ENCODE data around the gene COLGALT1. TPM values are rescaled to one million over a fixed set of nuclear protein-coding genes. Genes with fewer than 3 reads are reported as not detected.

The COLGALT1 gene
- total RNA-seq, 1 experiment from 2014 or later: 48.5 TPM

GRCh38 chr19:17605117-17605516, 49.7 kb downstream of the COLGALT1 start:
- Histone ChIP-seq H4K91ac (ENCODE audit: insufficient read length, low read depth, low read length) (no peak overlapping the region), H2AFZ (ENCODE audit: low read length) (no peak overlapping the region), H3T11ph (ENCODE audit: low read length) (no peak overlapping the region), H3K4me2 (ENCODE audit: insufficient read depth, insufficient read length, low read length) (no peak overlapping the region), H3K27me3 (ENCODE audit: insufficient read depth, low read length) (no peaks in the 10 kb centered on the region), H2BK120ac (ENCODE audit: low read depth, low read length, poor library complexity, severe bottlenecking) (no peak overlapping the region), H3K23ac (ENCODE audit: insufficient read length, low read depth, low read length) (no peak overlapping the region), H3K23me2 (ENCODE audit: insufficient read length, low read depth, low read length, poor library complexity, severe bottlenecking) (no peaks in the 10 kb centered on the region), H3K18ac (ENCODE audit: insufficient read length, low read depth, low read length) (no peak overlapping the region), H3K27ac (ENCODE audit: insufficient read length, low read depth, low read length) (no peak overlapping the region), H4K5ac (ENCODE audit: insufficient read length, low read depth, low read length) (no peak overlapping the region), H3K56ac (ENCODE audit: insufficient read length, low read depth, low read length) (no peak overlapping the region), H3K79me1 (ENCODE audit: insufficient read depth, low read depth, low read length, poor library complexity, severe bottlenecking) (no peaks in the 10 kb centered on the region), H4K20me1 (ENCODE audit: control insufficient read depth, insufficient read depth, insufficient read length) (no peaks in the 10 kb centered on the region), H2AK5ac (ENCODE audit: insufficient read length, low read length) (no peak overlapping the region), H3K9ac (ENCODE audit: extremely low read depth, insufficient read length, low read length) (no peak overlapping the region), H4K8ac (replicated peaks; ENCODE audit: insufficient read length, low read depth, low read length) (no peak overlapping the region), H3K4me1 (ENCODE audit: insufficient read depth, low read length) (no peaks in the 10 kb centered on the region; the same call in 1 of the 2 replicates), H2BK15ac (ENCODE audit: low read depth, low read length) (no peak overlapping the region), H3K4ac (ENCODE audit: low read depth, low read length) (no peak overlapping the region), H2BK5ac (ENCODE audit: insufficient read length, low read length) (no peak overlapping the region), H3K9me3 (ENCODE audit: control insufficient read depth, low read depth, low read length) (no peaks in the 10 kb centered on the region), H2BK20ac (ENCODE audit: low read depth, low read length, poor library complexity, severe bottlenecking) (no peak overlapping the region), H3K14ac (ENCODE audit: insufficient read depth, low read length) (no peak overlapping the region), H3K79me2 (ENCODE audit: insufficient read depth, low read length) (no peaks in the 10 kb centered on the region), H2BK12ac (ENCODE audit: insufficient read length, low read depth, low read length) (no peak overlapping the region)
- Mint-ChIP-seq H3K27me3 (ENCODE audit: low read depth) (peaks cover 22% of the 10 kb centered on the region), H3K36me3 (ENCODE audit: insufficient read depth in 1 of 3, low read depth in 3 of 3) (peaks cover 9 to 11% (median 10%) of the 10 kb centered on the region in 3 experiments; a peak in 6 of 7 replicates), H3K4me3 (no peak overlapping the region; a peak in 1 of 5 replicates), H3K27ac (no peak overlapping the region), H3K9me3 (no peaks in the 10 kb centered on the region; a peak in 1 of 5 replicates), H3K4me1 (peaks cover 35 to 42% of the 10 kb centered on the region in 2 experiments)
- WGBS (ENCODE audit: extremely low coverage, insufficient read length, low lambda C conversion rate): no CpG with 5 or more reads among the region's 8 CpGs
- no peak for TF ChIP-seq CTCF (conservative IDR thresholded peaks at IDR 0.05)
- no peak for DNase-seq
